NCI-H460 (cell line): Measurements from ENCODE around the gene TEDC2. TPM values are rescaled to one million over a fixed set of nuclear protein-coding genes. Genes with fewer than 3 reads are reported as not detected.
"Not testable (repeated sequence)": the region's sequence is repeated elsewhere in the genome, so short reads cannot be mapped to it uniquely, and the experiment has no call there.

ENCODE experiments used
- DNase-seq: peaks from one replicate; pipeline ENCODE4 v3.0.0-alpha.2; 2016; ENCODE audit warnings: low read depth; ENCODE audit errors: extremely low read depth
- polyA plus RNA-seq: library from polyadenylated mRNA; depleted of rRNA; stranded (reverse); fragments of >200 nt; gene quantifications from 2 replicates; pipeline ENCODE4 v1.2.3, GENCODE V29; 2014; cell fraction: nucleus; rRNA removed
- total RNA-seq: library from RNA; depleted of rRNA; stranded (reverse); fragments of >200 nt; shearing (Covaris generic); gene quantifications from 2 replicates; pipeline ENCODE4 v1.2.3, GENCODE V29; 2014; rRNA removed

Gene TEDC2, protein sequence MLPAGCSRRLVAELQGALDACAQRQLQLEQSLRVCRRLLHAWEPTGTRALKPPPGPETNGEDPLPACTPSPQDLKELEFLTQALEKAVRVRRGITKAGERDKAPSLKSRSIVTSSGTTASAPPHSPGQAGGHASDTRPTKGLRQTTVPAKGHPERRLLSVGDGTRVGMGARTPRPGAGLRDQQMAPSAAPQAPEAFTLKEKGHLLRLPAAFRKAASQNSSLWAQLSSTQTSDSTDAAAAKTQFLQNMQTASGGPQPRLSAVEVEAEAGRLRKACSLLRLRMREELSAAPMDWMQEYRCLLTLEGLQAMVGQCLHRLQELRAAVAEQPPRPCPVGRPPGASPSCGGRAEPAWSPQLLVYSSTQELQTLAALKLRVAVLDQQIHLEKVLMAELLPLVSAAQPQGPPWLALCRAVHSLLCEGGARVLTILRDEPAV
- total RNA-seq, result 12.5 and 14.2 TPM in 2 replicates
- polyA plus RNA-seq, result 256 and 380 TPM in 2 replicates

DNA sequence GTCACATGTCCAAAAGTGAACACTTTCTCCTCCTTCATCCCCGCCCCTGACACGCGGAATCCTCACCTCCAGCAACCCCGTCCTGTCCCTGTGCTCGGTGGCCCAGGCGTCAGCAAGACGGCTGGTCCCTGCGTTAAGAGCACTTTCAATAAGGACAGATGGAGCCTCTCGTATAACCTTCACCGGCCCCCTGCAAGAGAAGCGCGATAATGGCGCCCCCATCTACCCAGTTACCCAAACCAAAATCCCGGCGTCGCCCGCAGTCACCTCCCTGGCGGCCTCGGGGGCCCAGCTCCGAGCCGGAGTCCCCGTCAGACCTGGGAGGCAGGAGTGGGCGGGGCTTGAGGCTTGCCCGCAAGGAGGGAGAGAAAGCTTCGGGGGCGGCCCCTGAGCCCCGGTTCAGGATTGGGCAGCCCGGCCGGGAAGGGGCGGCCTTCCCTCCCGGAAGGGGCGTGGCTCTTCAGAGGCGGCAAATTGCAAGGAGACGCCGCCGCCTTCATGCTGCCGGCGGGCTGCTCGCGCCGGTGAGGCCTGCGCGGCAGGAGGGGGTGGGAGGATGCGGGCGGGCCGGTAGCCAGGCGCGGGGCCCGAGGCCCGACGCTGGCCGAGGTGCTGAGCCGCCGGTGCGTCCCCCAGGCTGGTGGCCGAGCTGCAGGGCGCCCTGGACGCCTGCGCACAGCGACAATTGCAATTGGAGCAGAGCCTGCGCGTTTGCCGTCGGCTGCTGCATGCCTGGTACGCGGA lies at the start of gene TEDC2:
Gene TEDC2, plus strand, starts transcription at position 463 of the 744 bp plus-strand sequence. Its CDS starts 36 bp downstream, at position 499.
- peak; percentile 93 for DNase-seq

GRCh38 chr16:2415085-2415484 lies 44.8 kb upstream of the TEDC2 start:
- no peak for DNase-seq

DNA sequence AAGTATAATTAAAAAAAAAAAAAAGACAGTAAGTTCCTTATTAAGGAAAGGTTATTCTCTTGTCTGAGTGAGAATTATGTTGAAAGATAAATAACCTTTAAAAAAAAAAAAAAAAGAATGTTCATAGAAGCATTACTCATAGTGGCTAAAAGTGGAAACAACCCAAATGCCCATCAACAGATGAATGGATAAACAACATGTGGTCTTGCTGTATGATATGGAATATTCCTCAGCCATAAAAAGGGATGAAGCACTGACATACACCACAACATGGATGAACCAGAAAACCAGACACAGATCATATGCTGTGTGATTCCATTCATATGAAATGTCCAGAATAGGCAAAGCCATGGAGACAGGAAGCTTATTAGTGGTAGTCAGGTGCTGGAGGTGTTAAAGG lies 39.9 kb upstream of the TEDC2 start:
- DNase-seq, result no peak

DNA sequence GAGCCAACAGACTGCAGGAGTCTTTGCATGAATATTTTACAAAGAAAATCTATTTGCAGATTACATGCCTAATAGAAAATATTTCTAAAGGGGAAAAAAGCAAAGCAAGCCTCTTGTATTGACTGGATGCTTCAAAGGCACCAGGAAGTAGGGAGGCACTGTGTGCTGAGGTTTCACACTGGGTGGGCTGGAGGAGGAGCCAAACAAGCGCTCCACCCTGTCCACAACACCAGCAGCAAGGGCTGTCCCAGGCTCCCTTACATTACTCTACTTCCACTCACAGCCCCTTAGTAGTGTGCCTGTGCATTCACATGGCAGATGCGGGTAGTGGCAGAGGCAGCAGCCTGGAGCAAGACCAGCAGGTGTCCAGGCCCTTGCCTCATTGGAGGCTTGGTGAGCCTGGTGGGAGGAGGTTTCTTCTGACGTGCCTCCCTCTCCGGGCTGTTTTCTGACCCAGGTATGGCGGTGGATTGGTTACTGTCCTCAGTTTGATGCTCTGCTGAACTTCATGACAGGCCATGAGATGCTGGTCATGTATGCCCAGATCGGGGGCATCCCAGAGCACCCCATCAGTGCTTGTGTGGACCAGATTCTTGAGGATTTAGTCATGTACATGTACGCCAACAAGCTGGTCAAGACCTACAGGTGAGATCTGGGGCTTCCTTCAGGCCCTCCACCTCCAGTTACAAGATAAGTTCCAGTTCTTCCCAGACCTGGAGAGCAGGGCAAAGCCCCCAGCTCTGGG lies 37.6 kb upstream of the TEDC2 start:
- no peak for DNase-seq

- no peak for DNase-seq
These were observed 35.6 kb upstream of the TEDC2 start for GRCh38 chr16:2424061-2425007.

DNA sequence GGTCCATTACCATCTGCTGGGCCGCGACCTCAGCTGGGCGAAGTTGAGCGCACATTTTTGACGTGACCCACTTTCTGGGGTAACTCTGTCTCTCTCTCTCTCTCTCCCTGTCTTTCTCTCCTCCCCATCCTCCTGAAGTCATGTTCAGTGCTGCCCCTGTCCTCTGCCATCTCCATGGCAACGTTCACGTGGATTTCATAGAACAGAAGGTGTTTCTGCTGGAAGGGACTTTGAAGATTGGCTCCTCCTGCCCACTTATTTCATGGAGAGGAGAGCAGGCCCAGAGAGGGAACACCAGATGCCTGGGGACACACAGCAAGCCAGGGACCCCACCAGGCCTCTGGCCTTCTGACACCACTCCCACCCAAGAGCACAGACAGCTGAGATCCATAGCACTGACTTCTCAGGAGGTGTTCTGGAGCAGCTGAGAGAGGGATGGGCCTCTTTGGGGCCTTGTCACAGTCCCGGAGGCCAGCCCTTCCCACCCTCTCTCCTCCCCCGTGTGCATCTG lies 34.8 kb upstream of the TEDC2 start:
- no peak for DNase-seq

GRCh38 chr16:2425825-2426430 lies 34.0 kb upstream of the TEDC2 start:
- no peak for DNase-seq

DNA sequence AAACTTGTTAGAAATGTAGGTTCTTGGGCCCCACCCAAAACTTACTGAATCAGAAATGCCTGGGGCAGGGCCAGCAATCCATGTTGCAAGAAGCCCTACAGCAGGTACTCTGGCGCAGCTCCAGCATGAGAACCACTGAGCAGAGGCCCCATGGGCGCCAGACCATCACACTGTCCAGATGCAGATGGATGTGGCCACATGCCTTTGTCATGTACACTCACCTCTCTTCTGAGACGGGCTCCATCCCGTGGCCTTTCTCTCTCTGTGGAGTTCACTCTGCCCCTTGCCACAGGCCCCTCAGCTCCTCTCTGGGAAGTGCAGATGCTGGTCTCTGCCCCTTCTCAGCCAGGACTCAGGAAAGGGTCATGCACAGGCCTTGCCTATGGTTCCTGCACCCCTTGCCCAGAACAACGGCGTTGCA lies 33.0 kb upstream of the TEDC2 start:
- no peak for DNase-seq

GRCh38 chr16:2427526-2427925 lies 32.4 kb upstream of the TEDC2 start:
- DNase-seq, result no peak

DNA sequence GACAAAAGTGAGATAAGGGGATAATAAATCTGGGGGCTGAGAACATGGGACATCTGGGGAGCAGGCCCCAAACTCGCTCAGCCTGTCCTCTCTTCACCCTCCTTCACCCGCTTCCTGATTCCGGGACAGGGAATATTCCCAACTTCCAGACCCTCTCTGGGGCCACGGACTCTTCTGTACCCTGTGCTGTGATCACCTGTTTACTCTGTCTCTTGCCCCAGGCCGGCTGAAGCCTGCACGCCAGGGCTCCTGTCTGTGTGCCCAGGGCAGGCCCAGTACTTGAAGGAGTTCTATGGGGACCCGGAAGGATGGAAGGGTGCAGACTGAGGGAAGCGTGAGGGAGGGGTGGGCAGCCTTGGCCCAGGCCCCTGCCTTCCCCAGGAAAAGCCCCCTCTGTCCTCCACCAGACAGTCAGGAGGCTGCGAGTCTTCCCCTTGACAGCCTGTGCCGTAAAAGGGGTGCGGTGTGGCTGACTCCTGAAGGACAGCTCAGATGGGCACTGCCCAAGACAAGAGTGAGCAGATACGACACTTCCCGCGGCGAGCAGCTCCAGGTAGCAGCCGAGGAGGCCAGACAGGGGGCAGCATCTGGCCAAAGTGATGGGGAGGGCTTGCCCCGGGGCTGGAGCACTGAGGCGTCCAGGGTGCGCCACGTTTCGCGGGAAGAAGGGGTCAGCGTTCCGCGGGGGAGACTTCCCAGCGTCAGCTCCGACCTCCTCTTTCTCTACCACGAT lies 31.7 kb upstream of the TEDC2 start:
- DNase-seq, result no peak

DNA sequence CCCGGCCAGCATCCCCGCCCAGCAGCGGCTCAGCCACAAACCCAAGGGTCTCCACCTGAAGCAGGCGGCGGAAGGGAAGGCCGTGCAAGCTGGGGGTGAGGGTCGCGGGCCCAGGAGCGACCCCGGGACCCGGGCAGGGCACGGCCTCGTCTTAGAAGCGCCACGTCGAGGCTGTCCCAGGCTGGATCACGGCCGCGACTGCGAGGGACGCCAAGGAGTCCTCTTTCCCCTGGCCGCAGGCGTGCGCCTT lies 31.2 kb upstream of the TEDC2 start:
- DNase-seq, result no peak

DNA sequence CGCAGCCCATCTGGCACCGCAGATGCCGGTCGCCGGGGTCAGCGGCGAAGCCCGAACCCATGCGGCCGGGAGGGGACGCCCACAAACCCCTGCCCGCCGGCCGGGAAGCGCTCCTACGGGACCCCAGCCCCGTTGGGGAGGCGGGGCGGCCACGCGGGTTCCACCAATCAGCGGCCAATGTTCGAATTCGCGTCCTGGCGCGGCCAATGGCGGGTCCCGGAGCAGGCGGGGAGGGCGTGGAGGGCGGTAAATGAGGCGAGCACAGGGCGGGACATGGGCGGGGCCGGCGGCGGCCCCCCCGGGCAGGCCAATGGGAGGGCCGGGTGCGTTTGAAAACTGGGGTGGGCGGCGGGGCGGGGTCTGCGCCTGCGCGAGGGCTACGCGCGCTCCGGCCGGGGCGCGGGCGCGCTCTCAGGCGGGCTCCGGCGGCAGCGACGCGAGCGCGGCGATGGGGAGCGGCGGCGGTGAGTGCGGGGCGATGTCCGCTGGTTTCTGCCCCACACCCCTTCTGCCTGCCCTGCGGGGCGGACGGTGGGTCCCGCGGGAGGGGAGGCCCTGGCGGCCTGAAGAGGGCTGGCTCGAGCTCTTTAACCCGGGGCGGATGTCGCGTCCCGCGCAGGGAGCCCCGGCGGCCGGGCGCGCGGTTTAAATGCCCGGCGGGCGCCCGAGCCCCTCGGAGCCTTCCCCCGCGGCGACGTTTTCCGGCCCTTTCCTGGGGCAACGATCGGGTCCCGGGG lies 30.7 kb upstream of the TEDC2 start, which contains the start of gene CCNF:
Gene CCNF, plus strand, starts transcription at position 414 of the 737 bp plus-strand sequence. Its CDS starts 35 bp downstream, at position 449.
- peak; percentile 95 for DNase-seq

DNA sequence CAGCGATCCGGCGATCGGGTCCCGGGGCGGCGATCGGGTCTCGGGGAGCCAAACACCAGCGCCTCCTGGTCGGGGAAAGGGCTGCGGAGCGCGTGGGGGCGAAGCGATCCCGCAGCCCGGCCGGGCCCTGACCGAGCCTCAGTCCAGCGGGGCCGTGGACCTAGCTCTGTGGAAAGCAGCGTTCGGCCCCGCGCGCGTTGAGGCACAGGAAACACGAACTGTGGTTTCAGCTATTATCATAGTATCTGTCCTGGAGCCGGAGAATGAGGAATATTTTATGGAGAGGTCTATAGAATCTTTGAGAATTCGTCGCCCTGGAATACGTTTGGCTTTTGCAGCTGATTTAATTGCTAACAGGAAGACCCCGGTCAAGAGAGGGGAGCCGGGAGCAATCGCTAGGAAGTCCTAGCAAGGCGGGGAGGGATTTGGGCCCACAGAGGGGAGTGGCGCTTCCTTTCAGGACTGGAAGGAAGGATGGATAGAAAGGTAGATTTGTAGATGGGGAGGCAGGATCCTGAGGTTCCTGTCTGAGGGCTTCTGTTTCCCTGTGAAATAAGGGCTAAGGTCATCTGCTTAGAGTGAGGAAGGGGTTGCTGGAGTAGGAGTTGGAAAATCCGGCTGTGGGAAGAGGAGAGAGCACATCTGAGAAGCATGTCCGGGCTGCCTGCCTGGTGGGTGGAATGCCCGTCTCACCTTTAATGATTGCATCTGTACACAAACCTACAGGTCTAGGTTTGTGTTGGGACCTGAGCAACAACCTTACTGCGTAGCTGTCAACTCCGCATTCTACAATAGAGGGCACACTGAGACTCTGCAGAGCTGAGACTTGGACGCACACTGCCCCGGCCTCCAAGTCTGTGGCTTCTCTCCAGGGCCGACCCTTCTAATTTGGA lies 29.9 kb upstream of the TEDC2 start:
- no peak for DNase-seq

- DNase-seq, result no peak
These were observed 27.6 kb upstream of the TEDC2 start for GRCh38 chr16:2432286-2432685.

DNA sequence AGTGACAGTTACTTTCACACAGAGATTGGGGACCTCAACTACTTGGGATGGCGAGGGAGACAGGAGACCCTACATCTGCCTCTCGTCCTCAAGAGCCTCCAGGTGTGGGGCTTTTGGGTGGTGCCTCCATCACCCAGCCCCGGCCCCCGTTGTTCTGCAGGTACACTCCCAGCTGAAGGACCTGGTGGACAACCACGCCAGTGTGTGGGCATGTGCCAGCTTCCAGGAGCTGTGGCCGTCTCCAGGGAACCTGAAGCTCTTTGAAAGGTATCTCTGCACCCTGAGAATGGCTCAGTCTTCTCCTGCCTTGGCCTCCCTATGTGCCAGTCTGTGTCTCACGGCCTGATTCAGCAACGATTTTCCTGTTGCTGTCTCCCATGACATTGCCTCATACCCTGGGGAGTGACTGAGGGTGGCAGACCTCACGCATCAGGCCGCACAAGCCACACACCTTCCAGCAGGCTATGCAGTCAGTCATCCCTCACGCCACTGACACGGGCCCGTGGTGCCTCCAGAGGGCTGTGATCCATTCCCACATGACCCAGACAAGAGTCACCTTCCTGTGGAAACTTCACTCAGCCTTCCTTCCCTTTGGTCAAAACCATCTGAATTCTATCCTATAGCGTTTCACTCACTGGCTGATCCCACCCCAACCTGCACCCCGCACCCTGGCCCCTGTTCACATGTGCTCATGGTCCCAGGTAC lies 27.0 kb upstream of the TEDC2 start:
- no peak for DNase-seq

DNA sequence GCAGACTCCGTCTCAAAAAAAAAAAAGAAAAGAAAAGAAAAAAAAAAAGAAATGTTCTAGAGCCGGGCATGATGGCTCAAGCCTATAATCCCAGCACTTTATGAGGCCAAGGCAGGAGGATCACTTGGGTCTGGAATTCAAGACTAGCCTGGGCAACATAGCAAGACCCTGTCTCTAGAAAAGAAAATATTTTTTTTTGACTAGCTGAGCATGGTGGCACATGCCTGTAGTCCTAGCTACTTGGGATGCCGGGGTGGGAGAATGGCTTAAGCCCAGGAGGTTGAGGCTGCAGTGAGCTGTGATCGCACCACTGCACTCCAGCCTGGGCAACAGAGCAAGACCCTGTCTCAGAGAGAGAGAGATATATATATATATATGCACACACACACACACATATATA lies 24.7 kb upstream of the TEDC2 start:
- DNase-seq, result not testable (repeated sequence)
